H9 (cell line): ENCODE data around the gene CHRND. TPM values are rescaled to one million over a fixed set of nuclear protein-coding genes. Genes with fewer than 3 reads are reported as not detected.

ENCODE experiments used
- DNase-seq: peaks from one replicate; pipeline ENCODE4 v3.0.0-alpha.2; 2017
- H2AFZ ChIP-seq: one replicate; pipeline ENCODE4 v1.6.1; 2013; ENCODE audit warnings: mild to moderate bottlenecking, low read length, control low read depth, moderate library complexity
- H2AK5ac ChIP-seq: 2 replicates; pipeline ENCODE4 v1.6.1; 2013; ENCODE audit warnings: low read length, control low read depth, mixed read lengths; ENCODE audit not compliant: insufficient read length
- H2BK120ac ChIP-seq: one replicate; pipeline ENCODE4 v1.6.1; 2013; ENCODE audit warnings: low read depth, mild to moderate bottlenecking, low read length, control low read depth, inconsistent platforms; ENCODE audit not compliant: poor library complexity, severe bottlenecking
- H2BK12ac ChIP-seq: 2 replicates; pipeline ENCODE4 v1.6.1; 2013; ENCODE audit warnings: low read length, control low read depth, mixed read lengths, low read depth; ENCODE audit not compliant: insufficient read length
- H2BK15ac ChIP-seq: 2 replicates; pipeline ENCODE4 v1.6.1; 2013; ENCODE audit warnings: low read depth, low read length, control low read depth
- H2BK20ac ChIP-seq: one replicate; pipeline ENCODE4 v1.6.1; 2013; ENCODE audit warnings: low read depth, mild to moderate bottlenecking, low read length, control low read depth, inconsistent platforms; ENCODE audit not compliant: poor library complexity, severe bottlenecking
- H2BK5ac ChIP-seq: 2 replicates; pipeline ENCODE4 v1.6.1; 2013; ENCODE audit warnings: low read length, control low read depth, mixed read lengths; ENCODE audit not compliant: insufficient read length
- H3K14ac ChIP-seq: 2 replicates; pipeline ENCODE4 v1.6.1; 2013; ENCODE audit warnings: low read length, control low read depth; ENCODE audit not compliant: insufficient read depth
- H3K18ac ChIP-seq: 2 replicates; pipeline ENCODE4 v1.6.1; 2013; ENCODE audit warnings: low read depth, mild to moderate bottlenecking, mixed read lengths, low read length, control low read depth; ENCODE audit not compliant: insufficient read length
- H3K23ac ChIP-seq: 2 replicates; pipeline ENCODE4 v1.6.1; 2013; ENCODE audit warnings: low read length, control low read depth, mixed read lengths, low read depth; ENCODE audit not compliant: insufficient read length
- H3K23me2 ChIP-seq: 2 replicates; pipeline ENCODE4 v1.6.1; 2013; ENCODE audit warnings: low read depth, mild to moderate bottlenecking, mixed read lengths, low read length, control low read depth; ENCODE audit not compliant: insufficient read length, poor library complexity, severe bottlenecking
- H3K27ac ChIP-seq: 2 replicates; pipeline ENCODE4 v1.5.1; 2013; ENCODE audit warnings: low read length, control low read depth, mixed read lengths, low read depth; ENCODE audit not compliant: insufficient read length
- H3K27me3 ChIP-seq: 2 replicates; pipeline ENCODE4 v1.6.1; 2013; ENCODE audit warnings: low read length, control low read depth, inconsistent platforms; ENCODE audit not compliant: insufficient read depth
- H3K4ac ChIP-seq: 2 replicates; pipeline ENCODE4 v1.6.1; 2013; ENCODE audit warnings: low read depth, mild to moderate bottlenecking, control low read depth, inconsistent platforms, low read length, moderate library complexity
- H3K4me1 ChIP-seq: 2 replicates; pipeline ENCODE4 v1.6.1; 2013; ENCODE audit warnings: low read length, control low read depth, inconsistent platforms; ENCODE audit not compliant: insufficient read depth
- H3K4me2 ChIP-seq: 2 replicates; pipeline ENCODE4 v1.6.1; 2013; ENCODE audit warnings: low read length, control low read depth, mixed read lengths; ENCODE audit not compliant: insufficient read length, insufficient read depth
- H3K56ac ChIP-seq: 2 replicates; pipeline ENCODE4 v1.6.1; 2013; ENCODE audit warnings: low read depth, mild to moderate bottlenecking, mixed read lengths, low read length, control low read depth; ENCODE audit not compliant: insufficient read length
- H3K79me1 ChIP-seq: 2 replicates; pipeline ENCODE4 v1.6.1; 2013; ENCODE audit warnings: low read depth, mild to moderate bottlenecking, moderate library complexity, low read length, control low read depth, inconsistent platforms; ENCODE audit not compliant: insufficient read depth, poor library complexity, severe bottlenecking
- H3K79me2 ChIP-seq: 2 replicates; pipeline ENCODE4 v1.6.1; 2013; ENCODE audit warnings: low read length, control low read depth, inconsistent platforms; ENCODE audit not compliant: insufficient read depth
- H3K9ac ChIP-seq: 2 replicates; pipeline ENCODE4 v1.6.1; 2013; ENCODE audit warnings: low read length, control low read depth, mixed read lengths; ENCODE audit not compliant: insufficient read length; ENCODE audit errors: extremely low read depth
- H3K9me3 ChIP-seq: one replicate; pipeline ENCODE4 v1.6.1; 2013; ENCODE audit warnings: low read depth, low read length, inconsistent platforms; ENCODE audit not compliant: control insufficient read depth
- H3T11ph ChIP-seq: one replicate; pipeline ENCODE4 v1.6.1; 2013; ENCODE audit warnings: mild to moderate bottlenecking, low read length, control low read depth, inconsistent platforms
- H4K20me1 ChIP-seq: one replicate; pipeline ENCODE4 v1.6.1; 2013; ENCODE audit not compliant: control insufficient read depth, insufficient read length, insufficient read depth
- H4K5ac ChIP-seq: 2 replicates; pipeline ENCODE4 v1.6.1; 2013; ENCODE audit warnings: low read depth, mild to moderate bottlenecking, mixed read lengths, low read length, control low read depth; ENCODE audit not compliant: insufficient read length
- H4K8ac ChIP-seq: replicated peaks from 2 replicates; pipeline ENCODE4 v1.6.1; 2013; ENCODE audit warnings: low read length, control low read depth, mixed read lengths, low read depth; ENCODE audit not compliant: insufficient read length
- H4K91ac ChIP-seq: 2 replicates; pipeline ENCODE4 v1.6.1; 2013; ENCODE audit warnings: low read depth, mild to moderate bottlenecking, moderate library complexity, mixed read lengths, low read length, control low read depth; ENCODE audit not compliant: insufficient read length
- H3K27ac Mint-ChIP-seq, 3 experiments: 2 replicates in 2 of 3; 3 replicates in 1 of 3; pipeline ENCODE4 v1.8.0; 2020 to 2021; ENCODE audit warnings: mixed read lengths in 3 of 3, mild to moderate bottlenecking in 1 of 3, moderate library complexity in 1 of 3
- H3K27me3 Mint-ChIP-seq: 2 replicates; pipeline ENCODE4 v1.8.0; 2021; ENCODE audit warnings: low read depth, mild to moderate bottlenecking, moderate library complexity, mixed read lengths
- H3K36me3 Mint-ChIP-seq, 3 experiments: 2 replicates in 2 of 3; 3 replicates in 1 of 3; pipeline ENCODE4 v1.8.0; 2020 to 2021; ENCODE audit warnings: low read depth in 3 of 3, mixed read lengths in 3 of 3; ENCODE audit not compliant: insufficient read depth in 1 of 3
- H3K4me1 Mint-ChIP-seq, 2 experiments: 2 replicates each; pipeline ENCODE4 v1.8.0; 2020; ENCODE audit warnings: mixed read lengths in 2 of 2
- H3K4me3 Mint-ChIP-seq, 2 experiments: 2 replicates in 1 of 2; 3 replicates in 1 of 2; pipeline ENCODE4 v1.8.0; 2020 to 2021; ENCODE audit warnings: mild to moderate bottlenecking in 2 of 2, mixed read lengths in 2 of 2, moderate library complexity in 1 of 2
- H3K9me3 Mint-ChIP-seq, 2 experiments: 2 replicates in 1 of 2; 3 replicates in 1 of 2; pipeline ENCODE4 v1.8.0; 2020; ENCODE audit warnings: mild to moderate bottlenecking in 2 of 2, mixed read lengths in 2 of 2, moderate library complexity in 1 of 2
- WGBS: extraction: QIAGEN DNeasy Blood & Tissue Kit; methylation state at CpG from one replicate; pipeline ENCODE4 v1.1.7; 2013; ENCODE audit warnings: missing lambda C conversion rate, low lambda C conversion rate, mixed read lengths; ENCODE audit not compliant: insufficient read length; ENCODE audit errors: extremely low coverage; 5-methylcytosine and 5-hydroxymethylcytosine counted together
- total RNA-seq: library from RNA; stranded (reverse); gene quantifications from 2 replicates; pipeline ENCODE4 v1.2.1, GENCODE V29; 2021
- TF ChIP-seq, protein P1 (sequence below): fragments of 200-600 bp; sonication (generic); conservative IDR thresholded peaks from 3 replicates; pipeline ENCODE4 v1.8.0; 2021; ENCODE audit warnings: antibody characterized with exemption, mild to moderate bottlenecking

The CHRND gene
- total RNA-seq, 1 experiment from 2014 or later = not detected

- no CpG with 5 or more reads among the region's 6 CpGs for WGBS
These were observed 58.3 kb downstream of the CHRND start for GRCh38 chr2:232584238-232584637.

More at GRCh38 chr2:232584238-232584637, 58.3 kb downstream of the CHRND start:
- H2BK15ac ChIP-seq = no peak overlapping the region
- H3K9me3 ChIP-seq = no peaks in the 10 kb centered on the region
- TF ChIP-seq, protein P1, sequence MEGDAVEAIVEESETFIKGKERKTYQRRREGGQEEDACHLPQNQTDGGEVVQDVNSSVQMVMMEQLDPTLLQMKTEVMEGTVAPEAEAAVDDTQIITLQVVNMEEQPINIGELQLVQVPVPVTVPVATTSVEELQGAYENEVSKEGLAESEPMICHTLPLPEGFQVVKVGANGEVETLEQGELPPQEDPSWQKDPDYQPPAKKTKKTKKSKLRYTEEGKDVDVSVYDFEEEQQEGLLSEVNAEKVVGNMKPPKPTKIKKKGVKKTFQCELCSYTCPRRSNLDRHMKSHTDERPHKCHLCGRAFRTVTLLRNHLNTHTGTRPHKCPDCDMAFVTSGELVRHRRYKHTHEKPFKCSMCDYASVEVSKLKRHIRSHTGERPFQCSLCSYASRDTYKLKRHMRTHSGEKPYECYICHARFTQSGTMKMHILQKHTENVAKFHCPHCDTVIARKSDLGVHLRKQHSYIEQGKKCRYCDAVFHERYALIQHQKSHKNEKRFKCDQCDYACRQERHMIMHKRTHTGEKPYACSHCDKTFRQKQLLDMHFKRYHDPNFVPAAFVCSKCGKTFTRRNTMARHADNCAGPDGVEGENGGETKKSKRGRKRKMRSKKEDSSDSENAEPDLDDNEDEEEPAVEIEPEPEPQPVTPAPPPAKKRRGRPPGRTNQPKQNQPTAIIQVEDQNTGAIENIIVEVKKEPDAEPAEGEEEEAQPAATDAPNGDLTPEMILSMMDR = no peak
- H3K18ac ChIP-seq = no peak overlapping the region
- Mint-ChIP-seq H3K27ac (no peak overlapping the region), H3K4me3 (no peak overlapping the region), H3K27me3 (peaks cover 3% of the 10 kb centered on the region; the same call in 1 of the 2 replicates), H3K9me3 (no peaks in the 10 kb centered on the region; a peak in 1 of 5 replicates), H3K4me1 (peaks cover 19 to 21% of the 10 kb centered on the region in 2 experiments), H3K36me3 (peaks cover 18 to 28% (median 19%) of the 10 kb centered on the region in 3 experiments; a peak in 6 of 7 replicates)
- no peak overlapping the region for H3K56ac ChIP-seq
- H3K23ac ChIP-seq = no peak overlapping the region
- no peak overlapping the region for H3K14ac ChIP-seq
- H2BK20ac ChIP-seq = no peak overlapping the region
- H3T11ph ChIP-seq = no peak overlapping the region
- no peaks in the 10 kb centered on the region for H3K27me3 ChIP-seq
- no peak overlapping the region for H2BK12ac ChIP-seq
- no peaks in the 10 kb centered on the region for H3K79me1 ChIP-seq
- no peaks in the 10 kb centered on the region for H3K4me1 ChIP-seq
- H2AFZ ChIP-seq = no peak overlapping the region
- no peak overlapping the region for H2BK120ac ChIP-seq
- H4K5ac ChIP-seq = no peak overlapping the region
- H3K23me2 ChIP-seq = no peaks in the 10 kb centered on the region
- no peak overlapping the region for H4K91ac ChIP-seq
- no peak overlapping the region for H2AK5ac ChIP-seq
- no peak overlapping the region for H3K4me2 ChIP-seq
- no peak for DNase-seq
- H3K4ac ChIP-seq = no peak overlapping the region
- H3K27ac ChIP-seq = no peak overlapping the region
- H4K8ac ChIP-seq = no peak overlapping the region
- no peak overlapping the region for H3K9ac ChIP-seq
- H4K20me1 ChIP-seq = no peaks in the 10 kb centered on the region
- H2BK5ac ChIP-seq = no peak overlapping the region
- H3K79me2 ChIP-seq = no peaks in the 10 kb centered on the region

Other genes starting within 250 kb of the CHRND start
- gene ALPP, start 147.4 kb upstream of the CHRND start, total RNA-seq = 0.15 and 0.20 TPM in 2 replicates
- 1.3 and 1.4 TPM in 2 replicates for gene ALPG, start 119.3 kb upstream of the CHRND start, total RNA-seq
- not detected in 2 replicates for gene ALPI, start 70.0 kb upstream of the CHRND start, total RNA-seq
- gene ECEL1, start 38.3 kb upstream of the CHRND start, total RNA-seq = 8.2 and 8.4 TPM in 2 replicates
- not detected in 2 replicates for gene PRSS56, start 5.8 kb upstream of the CHRND start, total RNA-seq
- gene CHRNG, start 13.5 kb downstream of the CHRND start, total RNA-seq = not detected in 2 replicates
- 4.8 and 6.3 TPM in 2 replicates for gene TIGD1, start 24.4 kb downstream of the CHRND start, total RNA-seq
- gene EIF4E2, start 24.5 kb downstream of the CHRND start, total RNA-seq = 108 and 109 TPM in 2 replicates
- gene EFHD1, start 107.4 kb downstream of the CHRND start, total RNA-seq = 2.7 and 2.8 TPM in 2 replicates
- gene GIGYF2, start 171.2 kb downstream of the CHRND start, total RNA-seq = 49.4 and 55.3 TPM in 2 replicates